Measurements from ENCODE around the gene IFIT1B. TPM values are rescaled to one million over a fixed set of nuclear protein-coding genes. Genes with fewer than 3 reads are reported as not detected.

The IFIT1B gene
- total and polyA plus RNA-seq, 2 of the 8 experiments (the other 6 are each of a cell fraction or from before 2014, with no cell fraction given), result not detected

DNA sequence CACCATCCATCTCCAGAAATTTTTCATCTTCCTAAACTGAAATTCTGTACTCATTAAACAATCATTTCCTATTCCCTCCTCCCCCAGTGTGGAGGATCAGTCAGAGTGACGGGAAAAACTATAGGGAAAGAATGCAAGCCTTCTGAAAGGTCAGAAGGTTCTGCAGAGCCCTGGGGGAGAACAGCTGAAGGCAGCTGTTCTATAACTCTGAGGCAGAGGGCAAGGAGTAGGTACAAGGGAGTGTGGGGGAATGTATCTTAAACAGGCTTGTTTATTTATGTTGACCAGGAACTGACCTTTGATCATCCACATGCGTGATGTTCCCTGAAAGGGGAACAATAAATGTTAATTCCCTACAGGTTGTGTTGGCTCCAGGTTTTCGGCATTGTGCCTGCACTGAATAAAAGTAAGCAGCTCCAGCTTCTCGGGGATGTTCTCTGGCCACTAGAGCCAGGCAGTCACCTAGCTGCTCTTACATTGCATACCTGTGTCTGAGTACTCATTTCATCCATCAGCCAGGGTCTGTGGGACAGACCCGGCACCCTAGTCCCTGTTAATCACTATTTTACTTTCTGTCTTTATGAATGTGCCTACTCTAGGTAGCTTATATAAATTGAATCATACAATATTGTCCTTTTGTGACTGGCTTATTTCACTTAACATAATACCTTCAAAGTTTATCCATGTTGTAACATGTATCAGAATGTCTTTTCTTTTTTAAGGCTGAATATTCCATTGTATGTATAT lies 20.3 kb downstream of the IFIT1B start (continued):
- TF ChIP-seq EP300 (IDR thresholded peaks at IDR 0.05; ENCODE audit: borderline replicate concordance in 1 of 2, low read depth in 2 of 2, low read length in 2 of 2), result no peak
- TF ChIP-seq TBP (IDR thresholded peaks at IDR 0.05; ENCODE audit: low read depth, low read length), result no peak

All from H1 (cell line).